Measurements from ENCODE around the gene ATP10D.

ATP10D gene

GRCh38 chr4:47566566-47566965 lies 81.5 kb downstream of the ATP10D start:
- no peak overlapping the region for H3K4me3 ChIP-seq (ENCODE audit: low read length)

DNA sequence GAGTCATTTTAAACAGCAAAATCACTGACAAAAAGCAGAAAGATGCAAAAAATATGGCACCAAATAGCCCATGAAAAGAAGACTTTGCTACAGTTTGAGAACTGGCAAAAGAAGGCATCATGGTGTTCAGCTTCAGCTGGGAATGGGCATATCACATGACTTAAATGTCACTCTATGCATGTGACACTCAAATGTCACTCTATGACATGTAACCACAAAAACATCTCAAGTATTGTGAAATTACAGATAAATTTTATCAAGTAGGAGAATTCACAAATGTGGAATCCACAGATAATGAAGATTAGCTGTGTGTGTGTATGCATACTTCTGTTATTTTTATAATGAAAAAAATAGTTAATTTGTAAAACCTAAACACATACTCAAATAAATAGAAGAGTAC lies 81.9 kb downstream of the ATP10D start:
- no peak for TF ChIP-seq ZNF274 (IDR thresholded peaks at IDR 0.05; ENCODE audit: low read depth, low read length)
- H3K4me3 ChIP-seq (ENCODE audit: low read length) = no peak overlapping the region

More at GRCh38 chr4:47566566-47566965, 81.5 kb downstream of the ATP10D start:
- no peak for TF ChIP-seq ZNF274 (IDR thresholded peaks at IDR 0.05; ENCODE audit: low read depth, low read length)

GRCh38 chr4:47567511-47567910 lies 82.4 kb downstream of the ATP10D start:
- TF ChIP-seq ZNF274 (IDR thresholded peaks at IDR 0.05; ENCODE audit: low read depth, low read length) = no peak
- H3K4me3 ChIP-seq (ENCODE audit: low read length) = no peak overlapping the region

GRCh38 chr4:47570816-47571215 lies 85.7 kb downstream of the ATP10D start:
- no peak for TF ChIP-seq ZNF274 (IDR thresholded peaks at IDR 0.05; ENCODE audit: low read depth, low read length)
- no peak overlapping the region for H3K4me3 ChIP-seq (ENCODE audit: low read length)

- no peak for TF ChIP-seq ZNF274 (IDR thresholded peaks at IDR 0.05; ENCODE audit: low read depth, low read length)
- no peak overlapping the region for H3K4me3 ChIP-seq (ENCODE audit: low read length)
Measured at GRCh38 chr4:47572981-47573380, 87.9 kb downstream of the ATP10D start.

- no peak overlapping the region for H3K4me3 ChIP-seq (ENCODE audit: low read length)
- no peak for TF ChIP-seq ZNF274 (IDR thresholded peaks at IDR 0.05; ENCODE audit: low read depth, low read length)
Measured at GRCh38 chr4:47577779-47578553, 92.9 kb downstream of the ATP10D start.

GRCh38 chr4:47579235-47579634 lies 94.2 kb downstream of the ATP10D start:
- no peak for TF ChIP-seq ZNF274 (IDR thresholded peaks at IDR 0.05; ENCODE audit: low read depth, low read length)
- H3K4me3 ChIP-seq (ENCODE audit: low read length) = no peak overlapping the region

DNA sequence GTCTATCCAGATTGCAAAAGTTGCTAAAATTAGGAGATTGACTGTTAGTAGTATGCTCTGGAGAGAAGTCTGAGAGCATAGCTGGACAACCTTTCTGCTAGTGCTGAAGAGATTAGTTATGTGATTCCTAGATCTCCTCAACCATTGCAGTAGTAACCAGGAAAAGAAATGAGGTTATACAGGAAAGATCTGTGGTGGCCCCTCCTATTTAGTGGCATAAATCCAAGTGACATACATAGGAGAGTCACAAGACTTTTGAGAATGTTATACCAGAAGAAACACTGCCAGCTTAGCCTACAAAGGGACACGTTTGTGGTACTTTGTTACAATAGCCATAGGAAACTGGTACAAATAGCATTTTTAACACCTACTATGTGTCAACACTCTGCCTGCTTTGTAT lies 105.2 kb downstream of the ATP10D start:
- TF ChIP-seq ZNF274 (IDR thresholded peaks at IDR 0.05; ENCODE audit: low read depth, low read length) = no peak
- no peak overlapping the region for H3K4me3 ChIP-seq (ENCODE audit: low read length)

- TF ChIP-seq ZNF274 (IDR thresholded peaks at IDR 0.05; ENCODE audit: low read depth, low read length) = no peak
- no peak overlapping the region for H3K4me3 ChIP-seq (ENCODE audit: low read length)
Measured at GRCh38 chr4:47597696-47598095, 112.6 kb downstream of the ATP10D start.

DNA sequence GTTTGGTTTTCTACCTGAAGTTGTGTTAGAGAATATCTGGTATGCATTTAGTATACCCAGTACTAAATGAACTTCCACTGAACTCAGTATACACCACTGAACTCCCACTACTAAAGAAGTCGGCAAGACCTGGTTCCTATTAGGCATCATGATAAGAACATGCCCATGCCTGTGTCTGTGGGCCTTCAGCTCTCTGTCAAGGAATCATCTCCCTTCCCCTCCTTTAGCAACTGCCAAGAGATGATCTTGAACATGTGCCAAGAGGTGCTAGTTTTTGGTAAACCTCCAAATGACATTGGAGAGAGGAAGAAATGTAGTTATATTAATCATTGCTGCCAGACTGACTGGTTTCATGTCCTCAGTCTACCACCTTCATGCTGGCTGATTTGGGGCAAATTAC lies 113.2 kb downstream of the ATP10D start:
- no peak overlapping the region for H3K4me3 ChIP-seq (ENCODE audit: low read length)
- TF ChIP-seq ZNF274 (IDR thresholded peaks at IDR 0.05; ENCODE audit: low read depth, low read length) = no peak

DNA sequence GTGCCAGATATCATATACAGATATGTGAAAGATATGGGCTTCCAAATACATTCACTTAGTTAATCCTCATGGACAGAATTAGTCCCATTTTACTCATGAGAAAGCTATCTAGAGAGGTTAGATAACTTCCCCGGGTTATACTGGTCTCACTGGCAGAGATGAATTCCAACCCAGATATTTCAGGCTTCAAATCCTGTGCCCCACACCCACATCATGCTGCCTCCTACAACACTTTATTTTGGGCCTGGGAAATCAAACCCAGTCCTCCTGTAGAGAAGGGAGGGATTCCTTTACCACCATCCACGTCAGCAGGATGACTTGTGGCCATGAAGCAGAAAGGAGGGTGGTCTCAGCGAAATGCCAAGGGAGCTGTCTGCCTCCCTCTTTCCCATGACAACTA lies 113.8 kb downstream of the ATP10D start:
- no peak for TF ChIP-seq ZNF274 (IDR thresholded peaks at IDR 0.05; ENCODE audit: low read depth, low read length)
- H3K4me3 ChIP-seq (ENCODE audit: low read length) = no peak overlapping the region

GRCh38 chr4:47606482-47606881 lies 121.4 kb downstream of the ATP10D start:
- TF ChIP-seq ZNF274 (IDR thresholded peaks at IDR 0.05; ENCODE audit: low read depth, low read length) = no peak
- no peak overlapping the region for H3K4me3 ChIP-seq (ENCODE audit: low read length)

DNA sequence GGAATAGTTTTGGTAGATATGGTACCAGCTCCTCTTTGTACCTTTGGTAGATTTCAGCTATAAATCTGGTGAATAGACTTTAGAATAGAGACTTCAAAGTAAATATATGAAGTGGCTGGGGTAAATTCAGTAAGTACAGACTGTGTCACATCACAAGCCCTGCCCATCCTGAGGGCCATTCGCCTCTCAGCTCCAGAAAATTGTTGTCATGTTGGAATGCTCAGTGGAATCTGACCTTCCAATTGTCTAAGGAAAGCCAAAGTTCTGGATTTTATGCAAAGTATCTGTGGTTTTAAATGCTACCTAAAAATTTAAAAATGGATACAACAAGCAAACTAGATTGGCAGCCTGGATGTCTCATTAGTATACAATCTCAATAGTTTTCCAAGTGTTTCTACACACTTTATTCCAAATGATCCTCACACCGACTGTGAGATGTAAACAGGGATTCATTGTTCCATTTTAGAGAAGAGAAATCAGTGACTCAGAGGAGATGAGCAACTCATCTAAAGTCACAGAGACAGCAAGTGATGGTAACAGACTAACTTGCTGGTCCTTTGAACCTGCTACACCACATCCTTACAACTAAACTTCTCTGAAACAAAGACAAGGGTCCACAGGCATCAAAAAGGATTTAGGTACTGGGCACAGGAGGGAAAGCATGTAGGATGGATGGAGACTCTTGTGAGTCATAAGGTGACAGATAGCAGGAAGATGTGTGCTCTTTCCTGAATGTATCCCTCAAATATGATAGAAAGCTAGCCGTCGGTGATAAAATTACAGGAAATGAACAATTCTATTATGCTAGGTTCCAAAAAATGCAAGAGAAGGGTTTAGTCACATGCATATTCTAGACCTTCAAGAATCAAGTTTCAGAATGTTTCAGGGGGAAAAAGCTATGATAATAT lies 127.3 kb downstream of the ATP10D start:
- H3K4me3 ChIP-seq (ENCODE audit: low read length) = no peak overlapping the region
- TF ChIP-seq ZNF274 (IDR thresholded peaks at IDR 0.05; ENCODE audit: low read depth, low read length) = no peak

DNA sequence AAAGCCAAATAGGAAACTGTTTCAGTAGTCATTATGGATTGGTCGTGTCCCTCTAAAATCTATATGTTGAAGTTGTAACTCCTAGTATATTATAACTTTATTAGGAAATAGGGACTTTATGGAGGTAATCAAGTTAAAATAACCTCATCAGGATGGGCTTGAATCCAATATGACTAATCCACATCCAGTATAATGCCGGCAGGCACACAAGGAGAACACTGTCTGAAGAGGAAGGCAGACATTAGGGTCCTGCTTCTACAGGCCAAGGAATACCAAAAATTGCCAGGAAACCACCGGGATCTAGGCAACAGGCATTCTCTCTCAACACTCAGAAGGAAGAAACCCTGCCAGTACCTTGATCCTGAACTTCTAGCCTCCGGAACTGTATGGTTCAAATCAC lies 130.3 kb downstream of the ATP10D start:
- no peak overlapping the region for H3K4me3 ChIP-seq (ENCODE audit: low read length)
- no peak for TF ChIP-seq ZNF274 (IDR thresholded peaks at IDR 0.05; ENCODE audit: low read depth, low read length)

DNA sequence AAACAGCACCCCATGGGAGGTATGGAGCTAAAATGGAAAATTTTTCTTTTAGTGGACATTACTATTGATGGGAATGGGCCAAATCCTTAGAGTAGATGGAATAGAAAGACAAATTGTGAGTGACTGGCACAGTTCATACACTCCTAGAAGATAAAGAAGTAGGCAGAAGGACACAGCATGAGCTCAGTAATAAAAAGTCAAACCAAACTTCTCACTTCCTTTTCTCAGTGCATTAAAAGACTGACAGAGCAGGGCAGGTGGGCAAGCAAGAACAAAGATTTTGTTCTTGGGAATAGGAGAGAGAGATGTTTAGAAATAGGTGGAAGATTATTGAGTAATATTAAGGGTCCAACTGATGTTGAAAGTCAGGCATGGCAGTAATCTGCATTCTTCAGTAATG lies 132.5 kb downstream of the ATP10D start:
- no peak overlapping the region for H3K4me3 ChIP-seq (ENCODE audit: low read length)
- no peak for TF ChIP-seq ZNF274 (IDR thresholded peaks at IDR 0.05; ENCODE audit: low read depth, low read length)

Measured in GM08714 (cell line).